B cell (primary cell): ENCODE data around the gene ABHD6.

Experiments used
- CTCF ChIP-seq: fragments of 200-600 bp; IDR thresholded peaks from one replicate; pipeline ENCODE4 v1.8.0; 2022; ENCODE audit warnings: antibody characterized with exemption, mild to moderate bottlenecking
- EZH2 ChIP-seq: IDR thresholded peaks from 2 replicates; pipeline ENCODE4 v1.6.1; 2012; ENCODE audit warnings: borderline replicate concordance, low read depth, mild to moderate bottlenecking, moderate library complexity, low read length; ENCODE audit not compliant: insufficient read depth, poor library complexity, severe bottlenecking

GRCh38 chr3:58335652-58335947, 98.0 kb downstream of the ABHD6 start:
- TF ChIP-seq EZH2 (no peak), CTCF (no peak)
